PC-3 (cell line): ENCODE data around the gene NEGR1.

Source experiments
- EZH2phosphoT487 ChIP-seq: fragments of 300-600 bp; sonication (generic); IDR thresholded peaks from 2 replicates; pipeline ENCODE4 v1.6.1; 2018; ENCODE audit warnings: mild to moderate bottlenecking, antibody characterized with exemption, low read length, borderline replicate concordance
- TF ChIP-seq, protein P1 (sequence below): fragments of 300-600 bp; sonication (generic); conservative IDR thresholded peaks from 2 replicates; pipeline ENCODE4 v1.5.1; 2017; ENCODE audit warnings: antibody characterized with exemption, low read depth, mild to moderate bottlenecking, low read length

DNA sequence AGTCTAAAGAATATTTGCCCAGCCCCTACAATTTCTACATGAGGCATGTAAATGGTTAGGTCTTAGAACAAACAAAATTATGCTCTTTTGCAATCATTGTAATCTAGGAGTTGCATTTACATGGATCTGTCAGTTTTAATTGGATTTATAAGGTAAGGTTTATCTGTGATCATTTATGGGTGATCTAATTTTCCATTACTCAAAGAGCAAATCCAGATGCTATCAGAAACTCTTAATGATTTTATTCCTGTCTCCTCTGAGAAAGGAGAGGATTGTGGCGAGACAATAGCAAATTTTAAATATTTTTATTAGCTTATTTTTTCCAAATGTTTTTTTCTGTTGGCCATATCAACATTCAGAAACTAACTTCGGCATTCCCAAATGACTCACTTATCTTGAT, 14.2 kb upstream of the NEGR1 start:
- TF ChIP-seq, protein P1, sequence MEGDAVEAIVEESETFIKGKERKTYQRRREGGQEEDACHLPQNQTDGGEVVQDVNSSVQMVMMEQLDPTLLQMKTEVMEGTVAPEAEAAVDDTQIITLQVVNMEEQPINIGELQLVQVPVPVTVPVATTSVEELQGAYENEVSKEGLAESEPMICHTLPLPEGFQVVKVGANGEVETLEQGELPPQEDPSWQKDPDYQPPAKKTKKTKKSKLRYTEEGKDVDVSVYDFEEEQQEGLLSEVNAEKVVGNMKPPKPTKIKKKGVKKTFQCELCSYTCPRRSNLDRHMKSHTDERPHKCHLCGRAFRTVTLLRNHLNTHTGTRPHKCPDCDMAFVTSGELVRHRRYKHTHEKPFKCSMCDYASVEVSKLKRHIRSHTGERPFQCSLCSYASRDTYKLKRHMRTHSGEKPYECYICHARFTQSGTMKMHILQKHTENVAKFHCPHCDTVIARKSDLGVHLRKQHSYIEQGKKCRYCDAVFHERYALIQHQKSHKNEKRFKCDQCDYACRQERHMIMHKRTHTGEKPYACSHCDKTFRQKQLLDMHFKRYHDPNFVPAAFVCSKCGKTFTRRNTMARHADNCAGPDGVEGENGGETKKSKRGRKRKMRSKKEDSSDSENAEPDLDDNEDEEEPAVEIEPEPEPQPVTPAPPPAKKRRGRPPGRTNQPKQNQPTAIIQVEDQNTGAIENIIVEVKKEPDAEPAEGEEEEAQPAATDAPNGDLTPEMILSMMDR: no peak
- no peak for TF ChIP-seq EZH2phosphoT487
